Measurements from ENCODE around the gene DOK4.
"Not testable (repeated sequence)": the region's sequence is repeated elsewhere in the genome, so short reads cannot be mapped to it uniquely, and the experiment has no call there.

DOK4 gene

DNA sequence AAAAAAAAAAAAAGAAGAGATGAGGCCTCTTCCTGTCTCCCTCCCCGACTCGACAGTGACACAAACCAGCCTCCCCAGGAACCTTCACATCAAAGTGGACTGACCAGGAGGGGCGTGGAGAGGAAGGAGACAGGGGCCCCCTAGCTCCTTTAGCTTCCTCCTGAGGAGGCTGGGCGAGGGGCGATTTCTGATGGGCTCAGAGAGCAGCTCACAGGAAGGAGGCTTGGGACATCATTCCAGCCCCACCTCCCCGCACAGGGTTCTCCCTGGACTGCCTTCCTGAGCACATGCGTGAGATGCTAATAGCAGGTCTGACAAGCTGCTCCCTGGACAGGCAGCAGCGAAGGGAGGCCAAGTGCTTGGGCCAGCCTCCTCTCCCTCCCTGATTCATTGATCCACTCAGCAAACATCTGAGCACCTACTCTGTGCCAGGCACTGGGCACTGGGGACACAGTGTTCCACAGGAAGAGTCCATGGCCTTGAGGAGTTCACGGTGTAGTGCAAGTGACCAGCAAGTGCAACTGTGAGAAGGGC is 14.4 kb upstream of the DOK4 start:
- no peak for DNase-seq

DNA sequence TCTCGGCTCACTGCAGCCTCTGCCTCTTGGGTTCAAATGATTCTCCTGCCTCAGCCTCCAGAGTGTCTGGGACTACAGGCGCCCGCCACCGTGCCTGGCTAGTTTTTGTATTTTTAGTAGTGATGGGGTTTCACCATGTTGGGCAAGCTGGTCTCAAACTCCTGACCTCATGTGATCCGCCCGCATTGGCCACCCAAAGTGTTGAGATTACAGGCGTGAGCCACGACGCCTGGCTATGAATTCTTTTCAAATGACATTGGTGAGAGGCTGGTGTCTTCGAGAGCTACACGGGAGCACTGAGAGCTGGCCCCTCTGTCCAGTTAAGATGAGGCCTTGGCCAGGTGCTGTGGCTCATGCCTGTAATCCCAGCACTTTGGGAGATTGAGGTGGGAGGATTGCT is 13.6 kb upstream of the DOK4 start:
- DNase-seq: not testable (repeated sequence)

DNA sequence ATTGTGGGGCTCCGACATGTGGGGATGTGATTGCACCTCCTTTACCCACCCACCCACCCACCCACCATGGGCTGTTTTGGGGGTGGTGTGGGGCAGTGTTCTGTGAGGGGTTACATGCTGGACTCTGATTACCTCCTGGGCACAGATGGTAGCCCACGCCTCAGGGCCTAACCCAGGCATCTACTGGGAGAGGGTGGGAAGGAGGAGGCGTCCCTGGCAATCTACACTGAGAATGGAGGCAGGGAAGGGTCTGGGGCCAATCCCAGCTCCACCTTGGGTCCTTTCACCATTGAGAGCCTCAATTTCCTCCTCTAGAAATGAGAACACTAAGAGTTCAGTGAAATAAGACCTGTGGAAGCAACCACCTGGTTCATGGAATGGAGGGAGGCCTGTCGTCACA is 11.7 kb upstream of the DOK4 start:
- no peak for DNase-seq

DNA sequence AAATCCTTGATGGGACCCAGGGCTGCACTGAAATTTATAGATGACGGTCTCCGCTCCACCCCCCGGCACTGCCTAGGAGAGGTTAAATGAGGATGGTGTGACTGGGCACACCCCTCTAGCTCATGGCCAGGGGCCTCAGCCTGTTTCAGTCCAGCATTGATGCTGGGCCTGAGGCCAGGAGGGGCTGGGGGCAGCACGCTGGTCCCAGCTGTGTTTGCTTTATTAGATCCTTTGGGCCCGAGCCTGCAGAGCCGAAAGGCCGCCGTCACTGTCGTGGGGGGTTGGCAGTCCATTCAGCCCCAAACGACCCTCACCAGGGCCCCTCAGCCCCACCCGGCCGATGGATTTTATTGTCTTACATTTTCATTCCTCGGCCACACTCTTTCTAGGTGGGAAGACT is 10.8 kb upstream of the DOK4 start:
- no peak for DNase-seq

DNA sequence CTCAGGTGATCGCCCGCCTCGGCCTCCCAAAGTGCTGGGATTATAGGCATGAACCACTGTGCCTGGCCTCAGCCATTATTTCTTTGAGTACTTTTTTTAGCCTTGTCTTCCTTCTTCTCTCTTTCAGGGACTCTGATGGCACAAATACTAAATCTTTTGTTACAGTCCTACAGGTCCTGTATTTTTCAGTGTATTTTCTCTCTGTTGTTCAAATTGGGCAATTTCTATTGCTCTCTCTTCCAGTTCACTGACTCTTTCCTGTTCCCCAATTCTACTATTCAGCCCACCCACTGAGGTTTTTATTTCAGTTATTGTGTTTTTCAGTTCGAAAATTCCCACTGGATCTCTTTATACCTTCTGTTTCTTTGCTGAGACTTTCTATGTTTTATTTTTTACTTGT is 7.5 kb upstream of the DOK4 start:
- DNase-seq: no peak

DNA sequence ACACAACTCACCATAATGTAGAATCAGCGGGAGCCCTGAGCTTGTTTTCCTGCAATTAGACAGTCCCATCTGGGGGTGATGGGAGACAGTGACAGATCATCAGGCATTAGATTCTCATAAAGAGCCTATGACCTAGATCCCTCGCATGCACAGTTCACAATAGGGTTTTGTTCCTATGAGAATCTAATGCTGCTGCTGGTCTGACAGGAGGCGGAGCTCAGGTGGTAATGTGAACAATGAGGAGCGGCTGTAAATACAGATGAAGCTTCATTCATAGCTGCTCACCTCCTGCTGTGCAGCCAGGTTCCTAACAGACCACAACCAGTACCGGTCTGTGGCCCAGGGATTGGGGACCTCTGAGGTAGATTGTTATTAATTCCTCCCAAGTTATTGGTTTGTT is 2.9 kb upstream of the DOK4 start:
- no peak for DNase-seq

DNA sequence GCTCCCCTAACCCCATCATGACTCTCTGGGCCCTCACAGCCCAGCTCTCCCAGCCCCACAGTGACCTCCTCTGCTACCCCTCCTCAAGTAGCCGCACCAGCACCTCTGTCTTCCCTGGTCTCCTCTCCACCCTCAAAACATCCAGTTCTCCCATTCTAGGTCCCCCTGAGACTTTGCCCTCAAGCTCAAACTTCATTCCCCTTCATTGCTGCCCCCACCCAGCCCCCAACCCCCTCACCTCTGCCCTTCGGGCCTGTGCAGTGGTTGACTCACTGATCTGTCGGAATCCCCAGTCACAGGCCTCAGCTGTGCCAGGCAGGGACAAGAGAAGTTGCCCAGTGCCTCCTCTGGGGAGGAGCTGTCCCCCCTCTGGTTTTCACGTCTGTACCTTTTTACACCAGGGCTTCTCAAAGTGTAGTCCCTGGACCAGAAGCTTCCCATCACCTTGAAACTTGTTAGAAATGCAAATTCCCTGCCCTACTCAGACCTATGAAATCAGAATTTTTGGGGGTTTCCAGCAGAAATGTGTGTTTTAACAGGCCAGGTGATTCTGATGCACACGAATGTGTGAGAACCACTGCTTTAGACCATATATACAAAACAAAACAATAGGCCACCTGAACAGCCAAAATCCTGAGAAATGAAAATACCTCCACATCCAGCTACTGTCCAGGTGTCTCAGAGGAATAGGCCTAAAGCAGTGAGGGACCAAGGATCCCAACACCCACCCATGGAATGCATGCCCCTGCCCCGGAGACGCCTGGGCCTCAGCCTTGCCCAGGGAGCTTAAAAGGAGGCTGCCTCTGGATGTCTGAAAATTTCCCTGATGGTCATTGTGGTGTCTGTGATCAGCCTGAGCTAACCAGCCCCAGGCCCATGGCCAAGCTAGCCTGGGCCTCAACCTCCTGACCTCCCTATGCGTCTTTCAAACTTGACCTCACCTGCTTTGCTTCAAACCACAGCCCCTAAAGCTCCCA is 853 bp upstream of the DOK4 start:
- DNase-seq: no peak

DNA sequence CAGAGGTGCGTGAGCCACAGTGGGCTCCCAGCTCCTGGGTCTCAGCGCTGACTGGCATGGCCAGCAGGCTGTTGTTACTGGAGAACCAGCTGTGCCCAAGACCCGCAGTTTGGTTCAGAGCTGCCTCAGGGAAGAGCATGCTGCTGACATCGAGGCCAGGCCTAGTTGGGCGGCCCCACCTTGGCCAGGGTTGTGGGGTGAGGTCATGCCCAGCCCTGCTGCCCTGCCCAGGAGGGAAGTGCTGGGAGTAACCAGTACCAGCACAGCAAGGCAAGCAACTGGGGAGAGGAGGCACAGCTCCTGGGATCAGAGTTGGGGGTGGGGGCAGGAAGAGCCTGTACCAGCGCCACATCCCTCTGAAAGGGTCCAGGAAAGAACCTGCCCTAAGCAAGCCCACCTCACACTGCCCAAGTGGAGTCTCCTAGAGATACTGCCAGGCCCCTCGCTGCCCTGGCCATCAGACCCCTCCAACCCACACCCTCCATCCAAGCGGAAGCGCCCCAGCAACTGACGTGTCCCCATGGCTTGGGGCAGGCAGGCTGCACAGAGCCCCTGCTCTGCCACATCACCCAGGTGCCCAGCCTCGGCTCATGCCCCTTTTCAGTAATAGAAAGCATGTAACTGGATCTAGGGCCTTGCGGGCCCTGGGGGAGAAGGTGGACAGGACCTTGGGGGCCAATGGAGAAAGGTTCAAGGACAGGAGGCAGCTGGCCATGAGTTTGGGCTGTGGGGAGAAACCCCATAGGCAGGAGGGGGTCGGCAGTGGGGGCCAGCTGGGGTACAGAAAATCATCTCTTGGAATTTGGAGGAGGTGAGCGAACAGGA is 990 bp downstream of the DOK4 start:
- no peak for DNase-seq

DNA sequence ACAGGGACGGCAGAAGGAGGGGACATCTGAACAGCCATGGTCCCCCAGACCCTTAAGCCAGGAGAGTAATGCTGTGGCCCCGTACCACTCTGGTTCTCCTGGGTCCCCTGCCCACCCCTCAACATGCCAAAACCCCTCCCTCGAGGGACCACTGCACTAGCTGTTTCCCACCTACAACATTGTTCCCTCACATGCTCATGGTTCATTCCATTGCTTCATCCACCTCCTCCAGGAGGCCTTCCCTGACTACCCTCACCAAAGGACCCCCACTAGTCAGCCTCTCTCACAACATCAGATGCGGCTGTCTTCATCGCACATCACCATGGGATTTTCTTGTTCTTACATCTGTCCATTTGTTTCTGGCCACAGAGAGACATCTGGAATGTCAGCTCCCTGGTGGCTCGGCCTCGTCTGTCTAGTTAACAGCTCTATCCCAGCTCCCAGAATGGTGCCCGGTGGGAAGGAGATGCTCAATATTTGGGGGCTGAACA is 1.7 kb downstream of the DOK4 start:
- DNase-seq: no peak

DNA sequence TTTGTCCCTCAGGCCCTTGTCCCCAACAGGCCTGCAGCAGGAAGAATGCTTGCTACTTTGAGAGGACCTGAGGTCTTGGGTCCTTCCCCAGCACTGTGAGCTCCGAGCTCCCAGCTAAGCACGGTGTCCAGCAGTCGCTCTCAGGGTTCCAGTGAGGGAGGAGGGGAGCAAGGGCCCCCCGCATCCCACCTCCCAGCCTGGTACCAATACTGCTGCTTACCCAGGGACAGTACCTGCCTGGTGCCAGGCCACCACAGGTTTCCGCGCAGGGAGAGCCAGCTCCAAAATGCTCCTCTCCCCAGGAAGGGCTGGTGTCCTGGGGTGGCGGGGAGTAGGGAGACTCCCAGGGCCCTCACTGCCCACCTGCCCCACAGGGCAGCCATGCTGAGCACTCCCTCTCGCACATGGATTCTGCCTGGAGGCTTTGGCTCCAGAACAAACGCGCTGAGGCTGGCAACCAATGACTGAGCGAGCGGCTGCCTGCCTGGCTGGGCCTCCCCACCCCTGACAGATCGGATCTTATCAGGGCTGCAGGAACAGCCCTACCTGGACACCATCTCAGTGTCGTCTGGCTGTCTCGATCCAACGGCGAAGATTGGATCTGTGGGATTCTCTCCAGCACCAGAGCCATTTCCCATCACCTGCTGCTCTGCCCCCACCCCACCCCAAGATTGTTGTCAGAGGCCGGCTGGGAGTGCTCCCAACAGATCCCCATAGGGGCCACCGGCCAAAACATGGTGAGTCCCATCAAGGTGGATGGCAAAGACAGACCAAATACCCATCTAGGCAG is 2.4 kb downstream of the DOK4 start:
- no peak for DNase-seq

DNA sequence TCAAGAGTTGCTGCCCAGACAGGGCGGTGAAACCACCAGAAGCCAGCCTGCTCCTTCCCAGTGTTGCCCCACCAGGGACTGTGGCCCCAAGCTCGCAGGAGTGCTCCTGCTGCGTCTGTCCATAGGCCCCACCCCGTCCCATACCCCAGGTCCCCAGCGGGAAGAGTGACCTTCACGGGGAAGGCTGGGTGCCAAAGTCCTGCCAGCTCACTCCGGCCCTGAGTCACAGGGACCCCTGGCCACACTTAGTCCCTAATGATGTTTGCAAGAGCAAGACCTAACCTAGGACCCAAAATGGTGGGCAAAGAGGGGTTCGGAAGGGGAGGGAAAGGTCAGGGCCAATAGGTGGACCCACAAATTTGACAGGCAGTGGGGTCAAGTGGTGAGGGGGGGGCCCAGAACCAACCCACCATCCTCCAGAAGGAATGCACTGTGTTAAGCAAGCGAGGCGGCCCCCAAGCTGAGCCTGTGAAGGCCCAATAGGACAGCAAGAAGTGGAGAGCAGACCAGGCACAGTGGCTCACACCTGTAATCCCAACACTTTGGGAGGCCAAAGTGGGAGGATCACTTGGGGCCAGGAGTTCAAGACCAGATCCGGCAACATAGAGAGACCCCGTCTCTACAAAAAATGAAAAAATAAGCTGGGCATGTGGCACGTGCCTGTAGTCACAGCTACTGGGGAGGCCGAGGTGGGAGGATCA is 3.3 kb downstream of the DOK4 start:
- no peak for DNase-seq

DNA sequence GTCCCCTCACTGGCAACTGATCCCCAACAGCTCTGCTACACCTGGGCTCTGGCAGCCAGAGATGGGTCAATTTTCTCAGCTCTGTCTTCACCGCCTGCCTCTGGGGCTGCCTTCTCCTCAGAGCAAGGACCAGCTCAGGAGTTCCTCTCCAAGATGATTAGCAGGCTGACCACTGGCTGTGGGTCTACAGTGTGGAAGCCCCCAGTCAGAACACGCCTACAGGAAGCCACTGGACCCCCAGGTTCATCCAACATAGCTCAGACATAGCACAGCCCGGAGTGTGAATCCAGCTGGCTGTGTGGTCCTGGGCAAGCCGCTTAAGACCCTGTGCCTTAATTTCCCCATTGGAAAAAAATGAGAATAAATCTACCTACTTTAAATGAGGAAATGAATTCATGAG is 4.9 kb downstream of the DOK4 start:
- no peak for DNase-seq

DNA sequence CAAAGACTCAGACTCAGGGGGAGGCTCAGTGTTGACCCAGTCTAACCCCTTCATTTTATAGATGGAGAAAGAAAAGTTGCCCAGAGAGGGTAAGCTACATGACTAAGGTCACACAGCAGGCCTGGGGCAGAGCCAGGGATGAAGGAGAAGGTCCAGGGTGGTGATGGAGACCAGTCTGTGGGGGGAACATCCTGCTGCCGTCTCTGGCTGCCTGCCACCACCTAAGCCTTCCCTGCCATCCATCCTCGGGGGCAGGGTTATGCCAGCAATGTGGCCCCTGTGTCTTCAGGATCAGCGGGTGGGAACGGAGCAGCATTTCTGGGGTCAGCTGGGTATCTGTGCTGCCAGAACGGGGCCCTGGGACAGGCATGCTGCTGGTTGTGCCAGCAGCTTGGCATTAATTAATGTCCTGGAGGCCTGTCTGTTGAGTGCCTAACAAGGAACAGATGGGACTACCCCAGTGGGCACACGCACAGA is 5.5 kb downstream of the DOK4 start:
- DNase-seq: no peak

DNA sequence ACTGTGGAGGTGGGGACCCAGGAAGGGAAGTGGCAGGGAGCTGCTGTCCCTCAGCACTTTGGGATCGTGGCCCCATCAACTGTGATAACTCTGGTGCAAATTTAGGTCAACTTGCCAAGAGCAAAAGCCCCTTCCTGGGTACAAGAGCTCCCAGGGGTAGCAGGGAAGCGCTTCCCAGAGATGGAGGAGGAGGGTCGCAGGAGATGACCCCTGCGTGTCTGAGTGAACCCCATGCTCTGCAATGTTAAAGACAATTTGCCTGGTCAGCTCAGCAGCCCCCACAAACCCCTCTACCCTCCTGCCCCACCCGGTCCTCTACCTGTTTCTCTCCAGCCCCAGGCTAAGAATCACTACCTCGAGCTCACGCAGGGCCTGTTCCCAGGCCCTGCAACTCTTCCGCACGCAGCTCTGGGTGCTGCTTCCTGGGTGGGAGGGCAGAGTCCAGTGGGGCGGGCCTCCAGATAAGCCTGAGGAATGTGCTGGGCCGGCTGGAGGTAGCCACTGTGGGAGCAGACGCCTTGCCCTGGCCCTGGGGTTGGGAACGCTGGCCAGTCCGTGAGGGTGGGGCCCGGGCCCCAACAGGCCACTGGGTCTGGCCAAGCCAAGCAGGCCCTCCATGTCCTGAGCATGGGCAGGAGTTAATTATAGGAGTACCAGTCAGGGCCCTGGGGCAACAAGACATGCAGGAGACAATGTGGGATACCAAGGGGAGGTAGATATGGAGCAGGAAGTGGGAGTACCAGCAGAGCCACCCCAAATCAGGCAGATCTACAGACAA is 6.1 kb downstream of the DOK4 start:
- DNase-seq: no peak

DNA sequence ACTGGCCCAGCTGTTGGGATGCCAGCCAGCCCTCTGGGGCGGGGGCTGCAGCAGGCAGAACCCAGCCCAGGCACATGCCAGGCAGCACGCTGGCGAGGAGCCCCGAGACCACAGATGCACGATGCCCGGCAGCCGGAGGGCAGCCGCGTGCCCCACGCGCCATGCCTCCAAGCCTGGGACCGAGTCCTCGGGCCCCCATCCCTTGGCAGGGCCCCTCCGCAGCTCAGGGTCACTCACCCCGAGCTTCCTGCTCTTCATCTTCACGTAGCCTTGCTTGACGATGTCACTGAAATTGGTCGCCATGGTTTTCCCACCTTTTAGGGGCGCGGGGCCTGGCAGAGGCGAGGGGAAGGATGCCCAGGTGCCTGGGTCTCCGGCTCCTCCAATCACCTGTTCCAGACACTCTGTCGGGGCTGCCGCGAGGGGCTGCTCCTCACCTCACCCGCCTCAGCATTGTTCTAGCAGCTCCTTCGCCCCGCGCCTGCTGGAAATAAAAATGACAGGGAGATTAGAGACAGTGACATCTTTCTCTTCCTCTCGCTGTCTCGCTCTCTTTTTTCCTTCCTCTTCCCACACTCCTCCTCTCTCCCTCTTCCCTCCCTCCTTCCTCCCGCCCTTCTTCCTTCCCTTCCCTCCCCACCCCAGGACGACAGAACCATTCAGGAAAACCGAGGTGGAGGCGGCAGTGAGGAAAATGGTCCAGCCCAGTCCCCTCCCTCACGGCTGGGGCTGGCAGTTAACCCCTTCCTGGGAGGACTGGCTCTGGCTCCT is 6.9 kb downstream of the DOK4 start:
- DNase-seq: no peak

DNA sequence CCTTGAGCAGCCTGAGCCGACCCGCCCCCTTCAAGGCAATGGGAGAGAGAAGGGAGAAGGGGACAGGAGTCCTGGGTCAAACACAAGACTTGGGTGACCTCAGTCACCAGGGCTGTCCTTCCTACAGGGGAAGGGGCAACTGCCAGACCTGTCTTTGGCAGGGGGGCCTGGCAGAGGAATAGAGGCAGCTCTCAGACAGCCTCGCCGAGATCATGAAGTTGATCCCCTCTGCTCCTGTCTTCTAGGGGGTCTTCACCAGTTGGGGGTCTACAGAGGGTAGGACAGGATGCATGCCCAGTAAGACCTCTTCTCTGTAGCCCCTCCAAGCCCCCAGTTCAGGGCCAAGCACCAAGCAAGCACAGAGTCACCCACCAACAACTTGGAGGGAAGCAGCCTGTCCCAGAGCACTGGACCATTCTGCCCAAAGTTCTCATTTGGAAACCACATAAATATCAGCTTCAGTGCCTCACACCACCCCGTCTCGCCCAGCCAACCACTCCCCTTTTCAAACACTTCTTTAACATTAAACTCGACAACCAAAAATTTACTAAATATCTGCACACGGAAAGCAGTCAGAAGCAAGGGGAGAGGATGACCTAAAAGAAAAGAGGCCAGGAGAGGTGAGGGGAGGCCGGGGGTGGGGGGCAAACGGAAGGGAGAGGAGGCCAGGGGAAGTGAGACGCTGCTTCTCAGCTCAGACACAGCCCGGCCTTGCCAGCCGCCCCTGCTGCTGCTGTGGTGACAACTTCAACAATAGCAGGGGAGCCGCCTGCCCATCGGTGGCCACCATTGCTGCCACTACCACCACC is 7.7 kb downstream of the DOK4 start:
- no peak for DNase-seq

DNA sequence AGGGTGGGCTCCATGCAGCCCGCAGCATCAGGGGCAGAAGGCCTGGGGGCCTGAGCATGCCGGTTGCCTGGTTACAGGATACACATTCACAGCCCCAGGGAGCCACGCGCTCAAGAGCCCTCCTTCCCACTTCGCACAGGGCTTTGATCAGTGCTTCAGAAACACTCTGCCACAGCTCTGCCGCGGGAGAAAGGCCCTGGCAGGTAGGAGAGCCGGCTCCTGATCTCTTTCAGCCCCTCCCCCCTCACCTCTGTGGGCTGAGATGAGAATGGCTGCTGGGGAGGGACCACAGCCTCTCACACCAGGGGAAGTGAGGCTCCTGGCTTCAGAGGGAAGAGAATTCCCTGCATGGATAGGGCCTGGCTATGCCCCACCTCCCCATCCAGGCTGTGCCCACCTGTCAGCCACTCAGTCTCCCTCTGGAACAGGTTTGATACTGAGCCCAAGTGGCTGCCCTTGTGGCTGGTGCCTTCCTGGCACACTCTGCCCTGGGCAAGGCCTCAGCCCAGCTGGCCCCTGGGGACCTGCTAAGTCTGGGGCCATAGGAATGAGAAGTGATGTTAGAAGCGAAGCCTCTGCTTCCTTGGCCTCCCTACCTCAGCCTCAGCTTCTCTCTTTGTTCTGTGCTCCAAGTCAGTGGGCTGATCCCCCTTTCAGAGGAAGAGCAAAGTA is 8.6 kb downstream of the DOK4 start:
- DNase-seq: no peak

DNA sequence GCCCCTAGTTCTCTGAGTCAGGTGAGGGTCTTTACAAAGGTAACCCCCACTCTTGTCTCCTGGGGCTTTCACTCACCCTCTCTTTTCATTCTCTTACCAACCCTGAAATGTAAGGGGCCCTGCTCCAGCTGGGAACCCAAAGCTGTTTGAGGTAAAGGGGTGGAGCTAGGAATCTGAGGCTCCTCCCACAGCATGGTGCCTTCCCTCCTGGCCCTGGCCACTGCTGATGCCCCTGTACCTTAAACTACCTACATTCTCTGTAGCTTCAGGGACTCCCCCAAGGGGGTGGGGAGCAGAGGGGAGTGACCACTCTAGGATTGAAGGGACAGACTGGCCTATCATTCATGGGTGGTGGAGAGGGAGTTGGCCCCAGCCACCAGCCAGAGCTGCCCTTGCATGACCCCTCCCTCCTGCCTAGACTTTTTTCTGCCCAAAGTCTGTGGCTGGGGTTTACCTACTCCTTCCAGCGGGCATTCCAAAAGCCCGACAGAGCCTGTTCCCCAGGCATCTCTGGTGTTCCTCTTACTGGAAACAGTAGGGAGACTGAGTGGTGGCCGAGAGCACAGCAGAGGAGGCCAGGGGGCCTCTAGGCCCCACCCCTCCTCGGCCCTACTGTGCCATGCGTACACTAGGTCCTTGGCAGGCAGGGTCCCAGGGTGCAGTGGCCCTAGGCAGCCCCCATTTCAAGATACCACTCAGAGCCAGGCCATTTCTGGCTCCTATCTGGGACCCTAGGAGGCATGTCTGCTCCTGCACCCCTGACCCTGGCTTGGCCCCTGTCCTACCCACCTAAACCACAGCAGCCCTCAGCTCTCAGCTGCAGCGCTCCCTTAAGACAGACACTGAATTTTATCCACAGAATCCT is 9.5 kb downstream of the DOK4 start:
- DNase-seq: no peak

Data from CD4-positive, alpha-beta T cell treated with Interleukin-4 for 1 hour (primary cell).